Measurements from ENCODE around the gene WDR6.

The WDR6 gene

GRCh38 chr3:49013113-49013737 lies 6.0 kb downstream of the WDR6 start:
- H3K9ac ChIP-seq (ENCODE audit: low read length): no peak overlapping the region
- peaks cover 18% of the 10 kb centered on the region for H3K79me1 ChIP-seq (replicated peaks; ENCODE audit: low read length, poor library complexity, severe bottlenecking)
- no peaks in the 10 kb centered on the region for H3K9me3 ChIP-seq (ENCODE audit: control insufficient read depth, low read length)
- no peak overlapping the region for H3K4me3 ChIP-seq (ENCODE audit: insufficient read depth in 1 of 2, low read depth in 1 of 2, low read length in 2 of 2)
- no peak overlapping the region for H2BK5ac ChIP-seq (ENCODE audit: low read depth, low read length, poor library complexity, severe bottlenecking)
- 93% methylated on average over 19 of the region's 19 CpGs for whole genome bisulfite sequencing
- H3K36me3 ChIP-seq (ENCODE audit: control insufficient read depth in 1 of 2, insufficient read depth in 2 of 2, low read depth in 1 of 2, low read length in 2 of 2): peaks cover 61 to 64% of the 10 kb centered on the region in 2 experiments
- H2BK12ac ChIP-seq (ENCODE audit: low read length in 2 of 2): no peak overlapping the region
- H4K91ac ChIP-seq (ENCODE audit: low read length): no peak overlapping the region
- H3K4me2 ChIP-seq (ENCODE audit: low read length, poor library complexity, severe bottlenecking): no peak overlapping the region
- no peak overlapping the region for H2AFZ ChIP-seq (ENCODE audit: low read depth, low read length)
- no peak overlapping the region for H2BK120ac ChIP-seq (ENCODE audit: low read depth, low read length)
- no peak overlapping the region for H4K8ac ChIP-seq (ENCODE audit: low read length)
- H3K27me3 ChIP-seq (ENCODE audit: control insufficient read depth in 1 of 2, insufficient read depth in 1 of 2, low read length in 2 of 2): no peaks in the 10 kb centered on the region
- H3K23ac ChIP-seq (ENCODE audit: low read length in 2 of 2): no peak overlapping the region
- H2AK5ac ChIP-seq (ENCODE audit: low read length, severe bottlenecking): no peak overlapping the region
- no peak overlapping the region for H2BK15ac ChIP-seq (ENCODE audit: low read depth, poor library complexity, severe bottlenecking)
- peaks cover 40% of the 10 kb centered on the region for H3K4me1 ChIP-seq (ENCODE audit: control insufficient read depth, insufficient read depth, low read depth, low read length)
- H3K18ac ChIP-seq (ENCODE audit: low read depth in 1 of 2, low read length in 2 of 2): no peak overlapping the region
- DNase-seq: no peak
- no peak overlapping the region for H3K27ac ChIP-seq (ENCODE audit: low read length, poor library complexity, severe bottlenecking)
- no peak overlapping the region for H3K14ac ChIP-seq (ENCODE audit: low read length in 2 of 2)
- H3K4ac ChIP-seq (ENCODE audit: low read depth in 1 of 2, low read length in 2 of 2): no peak overlapping the region

GRCh38 chr3:49013738-49014660 lies 6.8 kb downstream of the WDR6 start:
- H3K4ac ChIP-seq (ENCODE audit: low read depth in 1 of 2, low read length in 2 of 2): no peak overlapping the region
- H3K9me3 ChIP-seq (ENCODE audit: control insufficient read depth, low read length): no peaks in the 10 kb centered on the region
- peaks cover 38% of the 10 kb centered on the region for H3K4me1 ChIP-seq (ENCODE audit: control insufficient read depth, insufficient read depth, low read depth, low read length)
- H2BK12ac ChIP-seq (ENCODE audit: low read length in 2 of 2): no peak overlapping the region
- no peak overlapping the region for H4K91ac ChIP-seq (ENCODE audit: low read length)
- no peak overlapping the region for H2BK5ac ChIP-seq (ENCODE audit: low read depth, low read length, poor library complexity, severe bottlenecking)
- no peak overlapping the region for H3K4me3 ChIP-seq (ENCODE audit: insufficient read depth in 1 of 2, low read depth in 1 of 2, low read length in 2 of 2)
- H3K79me1 ChIP-seq (replicated peaks; ENCODE audit: low read length, poor library complexity, severe bottlenecking): peaks cover 18% of the 10 kb centered on the region
- DNase-seq: peak; percentile 50
- H3K9ac ChIP-seq (ENCODE audit: low read length): no peak overlapping the region
- no peak overlapping the region for H4K8ac ChIP-seq (ENCODE audit: low read length)
- no peak overlapping the region for H2BK15ac ChIP-seq (ENCODE audit: low read depth, poor library complexity, severe bottlenecking)
- no peak overlapping the region for H3K23ac ChIP-seq (ENCODE audit: low read length in 2 of 2)
- H3K36me3 ChIP-seq (ENCODE audit: control insufficient read depth in 1 of 2, insufficient read depth in 2 of 2, low read depth in 1 of 2, low read length in 2 of 2): peaks cover 61 to 64% of the 10 kb centered on the region in 2 experiments
- H3K18ac ChIP-seq (ENCODE audit: low read depth in 1 of 2, low read length in 2 of 2): no peak overlapping the region
- H3K14ac ChIP-seq (ENCODE audit: low read length in 2 of 2): no peak overlapping the region
- no peak overlapping the region for H2BK120ac ChIP-seq (ENCODE audit: low read depth, low read length)
- H2AK5ac ChIP-seq (ENCODE audit: low read length, severe bottlenecking): no peak overlapping the region
- H3K27me3 ChIP-seq (ENCODE audit: control insufficient read depth in 1 of 2, insufficient read depth in 1 of 2, low read length in 2 of 2): no peaks in the 10 kb centered on the region
- H3K4me2 ChIP-seq (ENCODE audit: low read length, poor library complexity, severe bottlenecking): no peak overlapping the region
- no peak overlapping the region for H2AFZ ChIP-seq (ENCODE audit: low read depth, low read length)
- H3K27ac ChIP-seq (ENCODE audit: low read length, poor library complexity, severe bottlenecking): no peak overlapping the region
- WGBS: 91% methylated on average over 23 of the region's 24 CpGs

- Histone ChIP-seq H2BK5ac (ENCODE audit: low read depth, low read length, poor library complexity, severe bottlenecking) (no peak overlapping the region), H2AFZ (ENCODE audit: low read depth, low read length) (no peak overlapping the region), H2BK120ac (ENCODE audit: low read depth, low read length) (no peak overlapping the region), H3K27me3 (ENCODE audit: control insufficient read depth in 1 of 2, insufficient read depth in 1 of 2, low read length in 2 of 2) (no peaks in the 10 kb centered on the region), H3K27ac (ENCODE audit: low read length, poor library complexity, severe bottlenecking) (no peak overlapping the region), H2BK12ac (ENCODE audit: low read length in 2 of 2) (no peak overlapping the region), H4K8ac (ENCODE audit: low read length) (no peak overlapping the region), H3K4me3 (ENCODE audit: insufficient read depth in 1 of 2, low read depth in 1 of 2, low read length in 2 of 2) (no peak overlapping the region), H2BK15ac (ENCODE audit: low read depth, poor library complexity, severe bottlenecking) (no peak overlapping the region), H3K9me3 (ENCODE audit: control insufficient read depth, low read length) (no peaks in the 10 kb centered on the region), H3K18ac (ENCODE audit: low read depth in 1 of 2, low read length in 2 of 2) (no peak overlapping the region), H3K79me1 (replicated peaks; ENCODE audit: low read length, poor library complexity, severe bottlenecking) (peaks cover 18% of the 10 kb centered on the region), H3K4me1 (ENCODE audit: control insufficient read depth, insufficient read depth, low read depth, low read length) (peaks cover 40% of the 10 kb centered on the region), H3K23ac (ENCODE audit: low read length in 2 of 2) (no peak overlapping the region), H2AK5ac (ENCODE audit: low read length, severe bottlenecking) (no peak overlapping the region), H3K36me3 (ENCODE audit: control insufficient read depth in 1 of 2, insufficient read depth in 2 of 2, low read depth in 1 of 2, low read length in 2 of 2) (peaks cover 58 to 63% of the 10 kb centered on the region in 2 experiments), H3K4me2 (ENCODE audit: low read length, poor library complexity, severe bottlenecking) (no peak overlapping the region), H4K91ac (ENCODE audit: low read length) (no peak overlapping the region), H3K14ac (ENCODE audit: low read length in 2 of 2) (no peak overlapping the region), H3K4ac (ENCODE audit: low read depth in 1 of 2, low read length in 2 of 2) (no peak overlapping the region), H3K9ac (ENCODE audit: low read length) (no peak overlapping the region)
- no peak for DNase-seq
- 93% methylated on average over 5 of the region's 8 CpGs for WGBS
Measured at GRCh38 chr3:49015072-49015471, 7.9 kb downstream of the WDR6 start.

GRCh38 chr3:49015765-49016164 lies 8.6 kb downstream of the WDR6 start:
- Histone ChIP-seq H3K9me3 (ENCODE audit: control insufficient read depth, low read length) (no peaks in the 10 kb centered on the region), H4K91ac (ENCODE audit: low read length) (no peak overlapping the region), H3K14ac (ENCODE audit: low read length in 2 of 2) (no peak overlapping the region), H4K8ac (ENCODE audit: low read length) (no peak overlapping the region), H3K9ac (ENCODE audit: low read length) (no peak overlapping the region), H3K4me1 (ENCODE audit: control insufficient read depth, insufficient read depth, low read depth, low read length) (peaks cover 45% of the 10 kb centered on the region), H3K23ac (ENCODE audit: low read length in 2 of 2) (no peak overlapping the region), H3K27ac (ENCODE audit: low read length, poor library complexity, severe bottlenecking) (no peak overlapping the region), H3K4me2 (ENCODE audit: low read length, poor library complexity, severe bottlenecking) (no peak overlapping the region), H2BK12ac (ENCODE audit: low read length in 2 of 2) (no peak overlapping the region), H2BK15ac (ENCODE audit: low read depth, poor library complexity, severe bottlenecking) (no peak overlapping the region), H2BK120ac (ENCODE audit: low read depth, low read length) (no peak overlapping the region), H3K27me3 (ENCODE audit: control insufficient read depth in 1 of 2, insufficient read depth in 1 of 2, low read length in 2 of 2) (no peaks in the 10 kb centered on the region), H3K36me3 (ENCODE audit: control insufficient read depth in 1 of 2, insufficient read depth in 2 of 2, low read depth in 1 of 2, low read length in 2 of 2) (peaks cover 58 to 62% of the 10 kb centered on the region in 2 experiments), H2AFZ (ENCODE audit: low read depth, low read length) (no peak overlapping the region), H3K79me1 (replicated peaks; ENCODE audit: low read length, poor library complexity, severe bottlenecking) (peaks cover 18% of the 10 kb centered on the region), H3K18ac (ENCODE audit: low read depth in 1 of 2, low read length in 2 of 2) (no peak overlapping the region), H3K4ac (ENCODE audit: low read depth in 1 of 2, low read length in 2 of 2) (no peak overlapping the region), H2BK5ac (ENCODE audit: low read depth, low read length, poor library complexity, severe bottlenecking) (no peak overlapping the region), H2AK5ac (ENCODE audit: low read length, severe bottlenecking) (no peak overlapping the region), H3K4me3 (ENCODE audit: insufficient read depth in 1 of 2, low read depth in 1 of 2, low read length in 2 of 2) (no peak overlapping the region)
- DNase-seq: no peak
- WGBS: 98% methylated on average over 6 of the region's 6 CpGs
